PC-9 (cell line): ENCODE results near the gene NKAP.

Experiments used
- CTCF ChIP-seq: fragments of 200-600 bp; sonication (generic); conservative IDR thresholded peaks from 2 replicates; pipeline ENCODE4 v1.6.1; 2017; ENCODE audit warnings: mixed run types, antibody characterized with exemption, mild to moderate bottlenecking, moderate library complexity
- EZH2 ChIP-seq: fragments of 200-600 bp; sonication (generic); IDR thresholded peaks from 2 replicates; pipeline ENCODE4 v1.8.0; 2017; ENCODE audit warnings: antibody characterized with exemption, low read depth

GRCh38 chrX:119942173-119942819 is 1.3 kb downstream of the NKAP start:
- TF ChIP-seq CTCF, result no peak
- no peak for TF ChIP-seq EZH2
